Mesenchymal stem cell (in vitro differentiated cells and primary cell): ENCODE data around the gene PFKFB4.
A peak's percentile ranks its signal among the peaks of the same experiment; 100 is the strongest.

ENCODE experiments used
- DNase-seq: peaks from one replicate; pipeline ENCODE4 v3.0.0-alpha.2; 2013
- H2AFZ ChIP-seq: one replicate; pipeline ENCODE4 v1.6.1; 2013; ENCODE audit warnings: low read depth, mild to moderate bottlenecking, control low read depth, inconsistent platforms, low read length, moderate library complexity
- H2AK5ac ChIP-seq: 2 replicates; pipeline ENCODE4 v1.6.1; 2013; ENCODE audit warnings: low read length, moderate library complexity, mild to moderate bottlenecking, inconsistent platforms; ENCODE audit not compliant: severe bottlenecking
- H2BK120ac ChIP-seq: one replicate; pipeline ENCODE4 v1.6.1; 2013; ENCODE audit warnings: low read depth, mild to moderate bottlenecking, inconsistent platforms, low read length, moderate library complexity
- H2BK12ac ChIP-seq, 2 experiments: one replicate each; pipeline ENCODE4 v1.6.1; 2013; ENCODE audit warnings: inconsistent platforms in 2 of 2, low read length in 2 of 2, mild to moderate bottlenecking in 2 of 2, moderate library complexity in 2 of 2, control low read depth in 1 of 2
- H2BK15ac ChIP-seq: one replicate; pipeline ENCODE4 v1.6.1; 2013; ENCODE audit warnings: mild to moderate bottlenecking, low read depth, inconsistent platforms; ENCODE audit not compliant: poor library complexity, severe bottlenecking
- H2BK5ac ChIP-seq: 2 replicates; pipeline ENCODE4 v1.6.1; 2013; ENCODE audit warnings: low read depth, mild to moderate bottlenecking, low read length, control low read depth, inconsistent platforms; ENCODE audit not compliant: poor library complexity, severe bottlenecking
- H3K14ac ChIP-seq, 2 experiments: one replicate each; pipeline ENCODE4 v1.6.1; 2013; ENCODE audit warnings: inconsistent platforms in 2 of 2, low read length in 2 of 2, control low read depth in 1 of 2, mild to moderate bottlenecking in 1 of 2, moderate library complexity in 1 of 2
- H3K18ac ChIP-seq, 2 experiments: one replicate each; pipeline ENCODE4 v1.6.1; 2013; ENCODE audit warnings: inconsistent platforms in 2 of 2, low read length in 2 of 2, control low read depth in 1 of 2, low read depth in 1 of 2, mild to moderate bottlenecking in 1 of 2
- H3K23ac ChIP-seq, 2 experiments: one replicate each; pipeline ENCODE4 v1.6.1; 2013; ENCODE audit warnings: inconsistent platforms in 2 of 2, low read length in 2 of 2, mild to moderate bottlenecking in 2 of 2, moderate library complexity in 2 of 2, control low read depth in 1 of 2
- H3K27ac ChIP-seq: 2 replicates; pipeline ENCODE4 v1.5.1; 2013; ENCODE audit warnings: mild to moderate bottlenecking, moderate library complexity, low read length, control low read depth, inconsistent platforms; ENCODE audit not compliant: poor library complexity, severe bottlenecking
- H3K27me3 ChIP-seq, 2 experiments: 2 replicates each; pipeline versions ENCODE4 v1.6.1 to v1.7.0; 2013; ENCODE audit warnings: low read length in 2 of 2, mild to moderate bottlenecking in 2 of 2, moderate library complexity in 2 of 2, control low read depth in 1 of 2, inconsistent platforms in 1 of 2; ENCODE audit not compliant: control insufficient read depth in 1 of 2, insufficient read depth in 1 of 2
- H3K36me3 ChIP-seq, 2 experiments: 2 replicates each; pipeline versions ENCODE4 v1.6.1 to v1.7.0; 2013; ENCODE audit warnings: low read length in 2 of 2, control low read depth in 1 of 2, inconsistent platforms in 1 of 2, low read depth in 1 of 2, mild to moderate bottlenecking in 1 of 2; ENCODE audit not compliant: insufficient read depth in 2 of 2, control insufficient read depth in 1 of 2
- H3K4ac ChIP-seq, 2 experiments: one replicate each; pipeline ENCODE4 v1.6.1; 2013; ENCODE audit warnings: inconsistent platforms in 2 of 2, low read length in 2 of 2, mild to moderate bottlenecking in 2 of 2, moderate library complexity in 2 of 2, control low read depth in 1 of 2, low read depth in 1 of 2
- H3K4me1 ChIP-seq: 2 replicates; pipeline ENCODE4 v1.6.1; 2013; ENCODE audit warnings: low read depth, low read length, control low read depth; ENCODE audit not compliant: control insufficient read depth, insufficient read depth
- H3K4me2 ChIP-seq: 2 replicates; pipeline ENCODE4 v1.6.1; 2013; ENCODE audit warnings: low read length, mild to moderate bottlenecking, inconsistent platforms; ENCODE audit not compliant: poor library complexity, severe bottlenecking
- H3K4me3 ChIP-seq, 2 experiments: 2 replicates each; pipeline versions ENCODE4 v1.5.1 to v1.7.0; 2013; ENCODE audit warnings: low read length in 2 of 2, mild to moderate bottlenecking in 2 of 2, control low read depth in 1 of 2, low read depth in 1 of 2; ENCODE audit not compliant: insufficient read depth in 1 of 2
- H3K79me1 ChIP-seq: replicated peaks from 2 replicates; pipeline ENCODE4 v1.6.1; 2013; ENCODE audit warnings: mild to moderate bottlenecking, control low read depth, low read length, inconsistent platforms; ENCODE audit not compliant: poor library complexity, severe bottlenecking
- H3K9ac ChIP-seq: 2 replicates; pipeline ENCODE4 v1.7.0; 2013; ENCODE audit warnings: mild to moderate bottlenecking, low read length, moderate library complexity
- H3K9me3 ChIP-seq: 2 replicates; pipeline ENCODE4 v1.7.0; 2013; ENCODE audit warnings: mild to moderate bottlenecking, low read length; ENCODE audit not compliant: control insufficient read depth
- H4K8ac ChIP-seq: one replicate; pipeline ENCODE4 v1.6.1; 2013; ENCODE audit warnings: inconsistent platforms, mild to moderate bottlenecking, low read length, moderate library complexity
- H4K91ac ChIP-seq: one replicate; pipeline ENCODE4 v1.6.1; 2013; ENCODE audit warnings: mild to moderate bottlenecking, low read length, inconsistent platforms
- WGBS: methylation state at CpG from one replicate; pipeline ENCODE4 v1.1.7; 2013; ENCODE audit warnings: mixed read lengths; 5-methylcytosine and 5-hydroxymethylcytosine counted together

PFKFB4 gene

DNA sequence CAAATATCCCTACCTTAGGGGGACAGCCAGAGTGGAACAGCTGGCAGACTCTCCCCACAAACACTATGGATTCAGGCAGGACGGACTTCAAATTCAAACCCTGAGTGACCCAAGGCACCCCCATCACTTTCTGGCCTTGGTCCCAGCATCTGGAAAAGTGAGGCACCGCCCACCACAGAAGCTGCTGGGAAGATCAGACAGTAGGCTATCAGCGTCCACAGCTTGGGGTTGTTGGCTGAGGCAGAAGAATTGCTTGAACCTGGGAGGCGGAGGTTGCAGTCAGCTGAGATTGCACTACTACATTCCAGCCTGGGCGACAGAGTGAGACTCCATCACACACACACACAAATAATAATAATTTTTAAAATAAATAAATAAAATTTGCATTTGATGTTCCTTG, 8.5 kb downstream of the PFKFB4 start:
- no peak overlapping the region for H2BK5ac ChIP-seq
- H4K91ac ChIP-seq = no peak overlapping the region
- no peak overlapping the region for H3K18ac ChIP-seq
- peak overlapping the region; percentile 30 for H3K9ac ChIP-seq
- DNase-seq = no peak
- no peak overlapping the region for H3K4ac ChIP-seq
- H3K14ac ChIP-seq = no peak overlapping the region
- H2BK120ac ChIP-seq = no peak overlapping the region
- peaks cover 15% of the 10 kb centered on the region for H3K4me1 ChIP-seq
- peaks cover 16% of the 10 kb centered on the region for H3K79me1 ChIP-seq
- H4K8ac ChIP-seq = no peak overlapping the region
- H2BK15ac ChIP-seq = no peak overlapping the region
- H2AFZ ChIP-seq = no peak overlapping the region
- no peak overlapping the region for H2AK5ac ChIP-seq
- 100% methylated on average over 1 of the region's 5 CpGs for WGBS
- no peak overlapping the region for H3K27ac ChIP-seq
- H3K4me2 ChIP-seq = no peak overlapping the region
- H3K36me3 ChIP-seq = peaks cover 12 to 55% of the 10 kb centered on the region in 2 experiments
- no peak overlapping the region for H3K4me3 ChIP-seq
- H3K27me3 ChIP-seq = no peaks in the 10 kb centered on the region
- no peak overlapping the region for H3K23ac ChIP-seq
- H2BK12ac ChIP-seq = no peak overlapping the region
- no peaks in the 10 kb centered on the region for H3K9me3 ChIP-seq

DNA sequence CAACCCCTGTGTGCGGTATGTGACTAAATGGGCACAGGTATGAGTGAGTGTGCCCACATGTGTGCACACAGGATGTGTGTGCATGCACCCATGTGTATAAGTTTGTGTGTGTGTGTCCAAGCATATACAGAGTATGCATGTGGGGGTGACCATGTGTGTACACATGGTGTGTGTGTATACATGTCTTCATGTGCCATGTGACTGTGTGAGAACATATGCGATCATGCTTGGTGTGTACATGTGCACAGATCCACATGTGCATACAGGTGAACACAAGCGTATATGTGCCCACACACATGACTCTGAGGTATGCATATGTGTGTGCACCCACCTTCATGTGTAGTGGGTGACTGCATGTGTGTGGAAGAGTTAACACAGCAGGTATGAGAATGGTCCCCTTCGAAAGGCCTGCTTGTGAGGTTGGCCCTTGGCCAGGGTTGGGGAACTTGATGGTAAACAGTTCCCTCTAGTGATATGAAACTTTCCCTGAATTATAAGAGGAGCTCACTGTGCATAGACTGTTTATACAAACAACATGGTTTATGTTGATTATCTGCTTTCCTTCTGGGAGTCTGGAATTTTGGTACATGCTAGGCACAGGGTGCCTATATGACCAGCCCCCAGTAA, 10.3 kb downstream of the PFKFB4 start:
- Histone ChIP-seq H3K23ac (no peak overlapping the region), H3K18ac (no peak overlapping the region), H2BK5ac (no peak overlapping the region), H3K4ac (no peak overlapping the region), H3K4me2 (no peak overlapping the region), H3K36me3 (peaks cover 12 to 50% of the 10 kb centered on the region in 2 experiments), H3K27me3 (no peaks in the 10 kb centered on the region), H3K9me3 (no peaks in the 10 kb centered on the region), H2BK12ac (no peak overlapping the region), H3K4me3 (no peak overlapping the region), H3K79me1 (peaks cover 6% of the 10 kb centered on the region), H4K91ac (no peak overlapping the region), H3K4me1 (peaks cover 9% of the 10 kb centered on the region), H2BK120ac (no peak overlapping the region), H3K9ac (no peak overlapping the region), H2AK5ac (no peak overlapping the region), H4K8ac (no peak overlapping the region), H2AFZ (no peak overlapping the region), H3K27ac (no peak overlapping the region), H2BK15ac (no peak overlapping the region), H3K14ac (no peak overlapping the region)
- WGBS = 95% methylated on average over 4 of the region's 4 CpGs
- no peak for DNase-seq

DNA sequence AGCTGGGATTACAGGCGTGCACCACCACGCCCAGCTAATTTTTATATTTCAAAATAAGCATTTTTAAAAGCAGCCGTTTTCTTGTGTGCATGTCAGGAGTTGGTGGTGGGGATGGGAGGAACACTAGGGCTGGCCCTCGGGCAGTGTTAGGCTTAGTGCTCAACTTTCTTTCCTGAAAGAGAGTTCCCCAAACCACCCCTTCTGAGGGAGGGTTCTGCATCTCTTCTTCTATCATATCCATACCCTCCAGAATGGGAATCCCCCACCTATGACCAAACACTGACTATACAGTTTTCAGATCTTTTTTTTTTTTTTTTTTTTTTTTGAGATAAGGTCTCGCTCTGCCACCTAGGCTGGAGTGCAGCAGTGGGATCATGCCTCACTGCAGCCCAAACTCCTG, 12.5 kb downstream of the PFKFB4 start:
- no peak overlapping the region for H3K9ac ChIP-seq
- H3K4me2 ChIP-seq = no peak overlapping the region
- no peak overlapping the region for H2BK15ac ChIP-seq
- H3K27me3 ChIP-seq = no peaks in the 10 kb centered on the region
- no peak overlapping the region for H3K14ac ChIP-seq
- peaks cover 15 to 48% of the 10 kb centered on the region in 2 experiments for H3K36me3 ChIP-seq
- H3K9me3 ChIP-seq = no peaks in the 10 kb centered on the region
- no peak overlapping the region for H3K18ac ChIP-seq
- H3K23ac ChIP-seq = no peak overlapping the region
- no peak overlapping the region for H3K27ac ChIP-seq
- no peak overlapping the region for H2AFZ ChIP-seq
- peaks cover 6% of the 10 kb centered on the region for H3K79me1 ChIP-seq
- DNase-seq = no peak
- no peak overlapping the region for H4K91ac ChIP-seq
- no peak overlapping the region for H2BK5ac ChIP-seq
- H3K4me1 ChIP-seq = peaks cover 6% of the 10 kb centered on the region
- no peak overlapping the region for H3K4ac ChIP-seq
- 95% methylated on average over 3 of the region's 5 CpGs for WGBS
- no peak overlapping the region for H2AK5ac ChIP-seq
- H2BK12ac ChIP-seq = no peak overlapping the region
- H2BK120ac ChIP-seq = no peak overlapping the region
- H3K4me3 ChIP-seq = no peak overlapping the region
- no peak overlapping the region for H4K8ac ChIP-seq

- H2AK5ac ChIP-seq = no peak overlapping the region
- H3K36me3 ChIP-seq = peaks cover 16 to 50% of the 10 kb centered on the region in 2 experiments
- no peak overlapping the region for H3K4me2 ChIP-seq
- H4K91ac ChIP-seq = no peak overlapping the region
- no peak overlapping the region for H2BK12ac ChIP-seq
- peaks cover 5% of the 10 kb centered on the region for H3K4me1 ChIP-seq
- H4K8ac ChIP-seq = no peak overlapping the region
- no peak overlapping the region for H3K27ac ChIP-seq
- WGBS = 89% methylated on average over 8 of the region's 9 CpGs
- H2BK120ac ChIP-seq = no peak overlapping the region
- no peak overlapping the region for H2BK5ac ChIP-seq
- H3K14ac ChIP-seq = no peak overlapping the region
- H3K4me3 ChIP-seq = no peak overlapping the region
- H3K9me3 ChIP-seq = no peaks in the 10 kb centered on the region
- no peak overlapping the region for H2AFZ ChIP-seq
- DNase-seq = no peak
- no peaks in the 10 kb centered on the region for H3K27me3 ChIP-seq
- no peak overlapping the region for H3K18ac ChIP-seq
- H3K4ac ChIP-seq = no peak overlapping the region
- H3K9ac ChIP-seq = no peak overlapping the region
- H3K79me1 ChIP-seq = peaks cover 8% of the 10 kb centered on the region
- no peak overlapping the region for H3K23ac ChIP-seq
- H2BK15ac ChIP-seq = no peak overlapping the region
Measured at GRCh38 chr3:48543271-48543866, 13.2 kb downstream of the PFKFB4 start.
